ENCODE measurements around the gene LTB4R. TPM values are rescaled to one million over a fixed set of nuclear protein-coding genes. Genes with fewer than 3 reads are reported as not detected.
"Not testable (repeated sequence)": the region's sequence is repeated elsewhere in the genome, so short reads cannot be mapped to it uniquely, and the experiment has no call there.

The LTB4R gene
- total RNA-seq, 1 experiment from 2014 or later, result 10.3 TPM

- BruUV-seq (replicated peaks), result no TSS peak
- CTCF ChIA-PET, result no interaction called here
These were observed 14.7 kb downstream of the LTB4R start for GRCh38 chr14:24325963-24326362.

GRCh38 chr14:24327303-24327702 is 16.0 kb downstream of the LTB4R start:
- DNase-seq, result no peak
- ChIA-PET CTCF (interaction anchor here (0.6 kb wide), 1 partner anchor 86 kb away, joined by 6 read pairs; no protein-coding TSS in a partner anchor), POLR2A (ENCODE audit: unreplicated experiment) (interaction anchor here (0.7 kb wide), 1 partner anchor 25 kb away, joined by 4 read pairs; no protein-coding TSS in a partner anchor)
- H4K20me1 ChIP-seq (ENCODE audit: insufficient read depth), result no peaks in the 10 kb centered on the region
- no peaks in the 10 kb centered on the region for H3K9me3 ChIP-seq (ENCODE audit: insufficient read depth, low read depth)
- H2AFZ ChIP-seq, result no peak overlapping the region
- no peaks in the 10 kb centered on the region for H3K79me2 ChIP-seq (ENCODE audit: low read depth)
- H3K4me3 ChIP-seq, result no peak overlapping the region
- intact Hi-C loops (cut with micrococcal nuclease; ENCODE audit: unreplicated experiment), result no loop called here
- H3K27me3 ChIP-seq (ENCODE audit: insufficient read depth, low read depth), result no peaks in the 10 kb centered on the region
- no peak overlapping the region for H3K4me2 ChIP-seq
- no TSS peak for BruUV-seq (replicated peaks)
- H3K36me3 ChIP-seq (ENCODE audit: low read depth), result no peaks in the 10 kb centered on the region
- H3K4me1 ChIP-seq (replicated peaks; ENCODE audit: insufficient read depth), result no peaks in the 10 kb centered on the region
- no peak overlapping the region for H3K27ac ChIP-seq
- TF ChIP-seq CTCF (conservative IDR thresholded peaks at IDR 0.05) (no peak), EZH2 (IDR thresholded peaks at IDR 0.05; ENCODE audit: low read depth) (no peak)
- no peaks in the 10 kb centered on the region for H3K9me2 ChIP-seq (ENCODE audit: insufficient read depth)
- no peaks in the 10 kb centered on the region for H3F3A ChIP-seq (ENCODE audit: insufficient read depth, low read depth)

More at GRCh38 chr14:24325963-24326362, 14.7 kb downstream of the LTB4R start:
- H3K4me2 ChIP-seq, result no peak overlapping the region
- H3K27ac ChIP-seq, result no peak overlapping the region
- DNase-seq, result no peak
- no peaks in the 10 kb centered on the region for H4K20me1 ChIP-seq (ENCODE audit: insufficient read depth)
- no peaks in the 10 kb centered on the region for H3K9me3 ChIP-seq (ENCODE audit: insufficient read depth, low read depth)
- no peaks in the 10 kb centered on the region for H3F3A ChIP-seq (ENCODE audit: insufficient read depth, low read depth)
- intact Hi-C loops (cut with micrococcal nuclease; ENCODE audit: unreplicated experiment), result no loop called here
- H3K79me2 ChIP-seq (ENCODE audit: low read depth), result no peaks in the 10 kb centered on the region
- no peaks in the 10 kb centered on the region for H3K36me3 ChIP-seq (ENCODE audit: low read depth)
- H3K27me3 ChIP-seq (ENCODE audit: insufficient read depth, low read depth), result no peaks in the 10 kb centered on the region
- no peak overlapping the region for H3K4me3 ChIP-seq
- no peaks in the 10 kb centered on the region for H3K9me2 ChIP-seq (ENCODE audit: insufficient read depth)
- no peaks in the 10 kb centered on the region for H3K4me1 ChIP-seq (replicated peaks; ENCODE audit: insufficient read depth)
- POLR2A ChIA-PET (ENCODE audit: unreplicated experiment), result no interaction called here
- no peak overlapping the region for H2AFZ ChIP-seq
- TF ChIP-seq CTCF (conservative IDR thresholded peaks at IDR 0.05) (no peak), EZH2 (IDR thresholded peaks at IDR 0.05; ENCODE audit: low read depth) (no peak)

GRCh38 chr14:24327914-24328313 is 16.6 kb downstream of the LTB4R start:
- H3K27ac ChIP-seq; BruUV-seq (replicated peaks); H3K4me2 ChIP-seq; H3K9me2 ChIP-seq (ENCODE audit: insufficient read depth); H3K27me3 ChIP-seq (ENCODE audit: insufficient read depth, low read depth); H3F3A ChIP-seq (ENCODE audit: insufficient read depth, low read depth); H3K79me2 ChIP-seq (ENCODE audit: low read depth); H3K36me3 ChIP-seq (ENCODE audit: low read depth); H3K9me3 ChIP-seq (ENCODE audit: insufficient read depth, low read depth); H4K20me1 ChIP-seq (ENCODE audit: insufficient read depth); intact Hi-C loops (cut with micrococcal nuclease; ENCODE audit: unreplicated experiment); H3K4me1 ChIP-seq (replicated peaks; ENCODE audit: insufficient read depth); H3K4me3 ChIP-seq; H2AFZ ChIP-seq: not testable (repeated sequence)
- POLR2A ChIA-PET (ENCODE audit: unreplicated experiment), result interaction anchor here (0.6 to 0.7 kb wide), 2 partner anchors 25 to 163 kb away, joined by 3 to 4 read pairs; no protein-coding TSS in a partner anchor
- peak in 1 of 2 experiments; percentile 37 for DNase-seq
- CTCF ChIA-PET, result interaction anchor here (0.6 kb wide), 1 partner anchor 86 kb away, joined by 6 read pairs; no protein-coding TSS in a partner anchor
- peak; percentile 67 for TF ChIP-seq CTCF (conservative IDR thresholded peaks at IDR 0.05)

Measured in PC-9 (cell line).